HEK293T (cell line): ENCODE results near the gene B2M.

ENCODE experiments used
- ARNT ChIP-seq: fragments of 450-650 bp; IDR thresholded peaks from 2 replicates; pipeline ENCODE4 v1.6.1; 2017; ENCODE audit warnings: mild to moderate bottlenecking
- BHLHE40 ChIP-seq: fragments of 450-650 bp; IDR thresholded peaks from 2 replicates; pipeline ENCODE4 v1.6.1; 2016; ENCODE audit warnings: mild to moderate bottlenecking, moderate library complexity, borderline replicate concordance
- FOXA1 ChIP-seq: fragments of 450-650 bp; IDR thresholded peaks from 2 replicates; pipeline ENCODE4 v1.6.1; 2016; ENCODE audit warnings: mild to moderate bottlenecking
- NFRKB ChIP-seq: fragments of 450-650 bp; IDR thresholded peaks from 2 replicates; pipeline ENCODE4 v1.6.1; 2016; ENCODE audit warnings: mild to moderate bottlenecking, moderate library complexity
- SP1 ChIP-seq: fragments of 450-650 bp; IDR thresholded peaks from 2 replicates; pipeline ENCODE4 v1.6.1; 2017
- SUZ12 ChIP-seq: fragments of 450-650 bp; IDR thresholded peaks from 2 replicates; pipeline ENCODE4 v1.6.1; 2016; ENCODE audit warnings: mild to moderate bottlenecking
- ZNF384 ChIP-seq: fragments of 450-650 bp; IDR thresholded peaks from 2 replicates; pipeline ENCODE4 v1.6.1; 2016

DNA sequence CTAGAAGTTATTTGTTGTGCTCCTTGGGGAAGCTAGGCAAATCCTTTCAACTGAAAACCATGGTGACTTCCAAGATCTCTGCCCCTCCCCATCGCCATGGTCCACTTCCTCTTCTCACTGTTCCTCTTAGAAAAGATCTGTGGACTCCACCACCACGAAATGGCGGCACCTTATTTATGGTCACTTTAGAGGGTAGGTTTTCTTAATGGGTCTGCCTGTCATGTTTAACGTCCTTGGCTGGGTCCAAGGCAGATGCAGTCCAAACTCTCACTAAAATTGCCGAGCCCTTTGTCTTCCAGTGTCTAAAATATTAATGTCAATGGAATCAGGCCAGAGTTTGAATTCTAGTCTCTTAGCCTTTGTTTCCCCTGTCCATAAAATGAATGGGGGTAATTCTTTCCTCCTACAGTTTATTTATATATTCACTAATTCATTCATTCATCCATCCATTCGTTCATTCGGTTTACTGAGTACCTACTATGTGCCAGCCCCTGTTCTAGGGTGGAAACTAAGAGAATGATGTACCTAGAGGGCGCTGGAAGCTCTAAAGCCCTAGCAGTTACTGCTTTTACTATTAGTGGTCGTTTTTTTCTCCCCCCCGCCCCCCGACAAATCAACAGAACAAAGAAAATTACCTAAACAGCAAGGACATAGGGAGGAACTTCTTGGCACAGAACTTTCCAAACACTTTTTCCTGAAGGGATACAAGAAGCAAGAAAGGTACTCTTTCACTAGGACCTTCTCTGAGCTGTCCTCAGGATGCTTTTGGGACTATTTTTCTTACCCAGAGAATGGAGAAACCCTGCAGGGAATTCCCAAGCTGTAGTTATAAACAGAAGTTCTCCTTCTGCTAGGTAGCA, 851 bp upstream of the B2M start:
- no peak for TF ChIP-seq SP1
- no peak for TF ChIP-seq BHLHE40
- no peak for TF ChIP-seq ARNT
- TF ChIP-seq FOXA1, result no peak
- no peak for TF ChIP-seq SUZ12
- no peak for TF ChIP-seq NFRKB
- TF ChIP-seq ZNF384, result no peak
